ENCODE data around the gene ZNF813.
"Not testable (repeated sequence)": the region's sequence is repeated elsewhere in the genome, so short reads cannot be mapped to it uniquely, and the experiment has no call there.

The ZNF813 gene

GRCh38 chr19:53506728-53507127, 39.2 kb downstream of the ZNF813 start:
- Histone ChIP-seq H3K36me3 (ENCODE audit: control insufficient read depth, insufficient read depth, low read length) (no peaks in the 10 kb centered on the region), H3K27ac (ENCODE audit: insufficient read depth, low read depth, low read length, poor library complexity, severe bottlenecking) (no peak overlapping the region), H3K4me3 (ENCODE audit: insufficient read depth, low read depth, low read length) (no peak overlapping the region), H3K4me1 (ENCODE audit: control insufficient read depth, insufficient read depth, low read length) (no peaks in the 10 kb centered on the region), H3K9me3 (ENCODE audit: control insufficient read depth, low read length) (no peaks in the 10 kb centered on the region), H3K27me3 (ENCODE audit: control insufficient read depth, insufficient read depth, low read length, poor library complexity, severe bottlenecking) (no peaks in the 10 kb centered on the region)
- 75 to 78% methylated on average over 8 of the region's 8 CpGs for WGBS, 2 experiments

GRCh38 chr19:53507523-53508442, 40.2 kb downstream of the ZNF813 start:
- Histone ChIP-seq H3K36me3 (ENCODE audit: control insufficient read depth, insufficient read depth, low read length) (no peaks in the 10 kb centered on the region), H3K4me3 (ENCODE audit: insufficient read depth, low read depth, low read length) (no peak overlapping the region), H3K27me3 (ENCODE audit: control insufficient read depth, insufficient read depth, low read length, poor library complexity, severe bottlenecking) (no peaks in the 10 kb centered on the region), H3K27ac (ENCODE audit: insufficient read depth, low read depth, low read length, poor library complexity, severe bottlenecking) (no peak overlapping the region), H3K4me1 (ENCODE audit: control insufficient read depth, insufficient read depth, low read length) (no peaks in the 10 kb centered on the region), H3K9me3 (ENCODE audit: control insufficient read depth, low read length) (no peaks in the 10 kb centered on the region)
- 91 to 93% methylated on average over 17 of the region's 17 CpGs for WGBS, 2 experiments

DNA sequence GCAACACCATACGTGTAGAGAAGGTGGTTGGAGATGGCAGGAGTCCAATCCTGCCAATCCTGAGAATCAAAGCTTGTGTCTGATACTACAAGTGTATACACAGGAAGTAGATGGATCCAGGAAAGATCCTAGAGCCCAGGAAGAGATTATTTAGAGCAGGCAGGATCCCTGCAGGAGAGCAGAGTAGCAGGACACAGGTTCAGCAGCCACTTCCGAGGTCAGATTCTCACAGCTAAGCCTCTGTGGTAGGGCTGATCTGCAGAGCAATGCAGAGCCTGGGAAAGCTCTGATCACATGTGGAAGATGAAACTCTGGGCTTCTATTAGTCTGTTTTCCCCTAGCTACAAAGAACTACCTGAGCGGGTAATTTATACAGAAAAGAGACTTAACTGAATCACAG, 41.9 kb downstream of the ZNF813 start:
- H3K27me3 ChIP-seq (ENCODE audit: control insufficient read depth, insufficient read depth, low read length, poor library complexity, severe bottlenecking), result no peaks in the 10 kb centered on the region
- H3K9me3 ChIP-seq (ENCODE audit: control insufficient read depth, low read length), result no peaks in the 10 kb centered on the region
- H3K4me3 ChIP-seq (ENCODE audit: insufficient read depth, low read depth, low read length), result no peak overlapping the region
- no peaks in the 10 kb centered on the region for H3K36me3 ChIP-seq (ENCODE audit: control insufficient read depth, insufficient read depth, low read length)
- 82 to 85% methylated on average over 3 of the region's 3 CpGs for WGBS, 2 experiments
- H3K4me1 ChIP-seq (ENCODE audit: control insufficient read depth, insufficient read depth, low read length), result no peaks in the 10 kb centered on the region
- H3K27ac ChIP-seq (ENCODE audit: insufficient read depth, low read depth, low read length, poor library complexity, severe bottlenecking), result no peak overlapping the region

DNA sequence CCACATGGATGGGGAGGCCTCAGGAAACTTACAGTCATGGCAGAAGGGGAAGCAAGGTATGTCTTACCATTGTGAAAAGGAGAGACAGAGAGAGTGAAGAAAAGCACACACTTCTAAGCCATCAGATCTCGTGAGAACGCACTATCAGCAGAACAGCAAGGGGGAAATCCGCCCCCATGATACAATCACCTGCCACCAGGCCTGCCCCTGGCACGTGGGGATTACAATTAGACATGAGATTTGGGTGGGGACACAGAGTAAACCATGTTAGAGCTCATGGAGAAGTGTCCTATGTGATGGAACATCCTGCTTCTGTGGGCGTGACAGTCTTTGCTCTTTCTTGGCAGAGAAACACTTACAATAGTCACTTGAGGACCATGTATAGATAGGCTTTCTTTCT, 42.3 kb downstream of the ZNF813 start:
- 85 to 88% methylated on average over 5 of the region's 5 CpGs for WGBS, 2 experiments
- H3K4me1 ChIP-seq (ENCODE audit: control insufficient read depth, insufficient read depth, low read length), result no peaks in the 10 kb centered on the region
- H3K27ac ChIP-seq (ENCODE audit: insufficient read depth, low read depth, low read length, poor library complexity, severe bottlenecking), result no peak overlapping the region
- no peaks in the 10 kb centered on the region for H3K36me3 ChIP-seq (ENCODE audit: control insufficient read depth, insufficient read depth, low read length)
- no peaks in the 10 kb centered on the region for H3K9me3 ChIP-seq (ENCODE audit: control insufficient read depth, low read length)
- H3K4me3 ChIP-seq (ENCODE audit: insufficient read depth, low read depth, low read length), result no peak overlapping the region
- no peaks in the 10 kb centered on the region for H3K27me3 ChIP-seq (ENCODE audit: control insufficient read depth, insufficient read depth, low read length, poor library complexity, severe bottlenecking)

- H3K4me3 ChIP-seq (ENCODE audit: insufficient read depth, low read depth, low read length), result no peak overlapping the region
- H3K9me3 ChIP-seq (ENCODE audit: control insufficient read depth, low read length), result no peaks in the 10 kb centered on the region
- no peaks in the 10 kb centered on the region for H3K27me3 ChIP-seq (ENCODE audit: control insufficient read depth, insufficient read depth, low read length, poor library complexity, severe bottlenecking)
- H3K4me1 ChIP-seq (ENCODE audit: control insufficient read depth, insufficient read depth, low read length), result no peaks in the 10 kb centered on the region
- WGBS, 2 experiments, result 94 to 100% methylated on average over 2 of the region's 2 CpGs
- H3K27ac ChIP-seq (ENCODE audit: insufficient read depth, low read depth, low read length, poor library complexity, severe bottlenecking), result no peak overlapping the region
- H3K36me3 ChIP-seq (ENCODE audit: control insufficient read depth, insufficient read depth, low read length), result no peaks in the 10 kb centered on the region
Observed at GRCh38 chr19:53511357-53511756, 43.8 kb downstream of the ZNF813 start.

GRCh38 chr19:53511933-53512374, 44.4 kb downstream of the ZNF813 start:
- Histone ChIP-seq H3K36me3 (ENCODE audit: control insufficient read depth, insufficient read depth, low read length) (no peaks in the 10 kb centered on the region), H3K27me3 (ENCODE audit: control insufficient read depth, insufficient read depth, low read length, poor library complexity, severe bottlenecking) (no peaks in the 10 kb centered on the region), H3K27ac (ENCODE audit: insufficient read depth, low read depth, low read length, poor library complexity, severe bottlenecking) (no peak overlapping the region), H3K4me1 (ENCODE audit: control insufficient read depth, insufficient read depth, low read length) (no peaks in the 10 kb centered on the region), H3K4me3 (ENCODE audit: insufficient read depth, low read depth, low read length) (no peak overlapping the region), H3K9me3 (ENCODE audit: control insufficient read depth, low read length) (no peaks in the 10 kb centered on the region)
- WGBS, 2 experiments, result 50 to 51% methylated on average over 11 of the region's 11 CpGs

DNA sequence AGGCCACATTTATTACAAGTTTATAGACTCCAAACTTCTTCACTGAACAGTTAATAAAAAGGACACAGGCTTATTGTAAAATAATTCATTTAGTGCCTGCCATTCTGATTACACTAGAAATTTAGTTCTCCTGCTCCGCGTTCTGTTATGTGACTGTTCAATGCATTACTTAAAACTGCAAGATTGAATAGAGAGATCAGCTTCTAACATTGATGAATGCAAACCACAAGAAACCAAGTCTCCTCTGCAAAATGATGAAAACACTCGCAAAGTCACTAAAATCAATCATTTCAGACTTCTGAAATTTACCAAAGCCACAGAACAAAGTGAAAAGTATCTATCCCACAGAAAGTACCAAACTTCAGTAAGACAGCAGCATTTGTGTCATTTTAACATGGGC, 47.5 kb downstream of the ZNF813 start:
- WGBS, 2 experiments, result 100% methylated on average over 3 of the region's 3 CpGs
- H3K4me3 ChIP-seq (ENCODE audit: insufficient read depth, low read depth, low read length); H3K36me3 ChIP-seq (ENCODE audit: control insufficient read depth, insufficient read depth, low read length); H3K27me3 ChIP-seq (ENCODE audit: control insufficient read depth, insufficient read depth, low read length, poor library complexity, severe bottlenecking); H3K27ac ChIP-seq (ENCODE audit: insufficient read depth, low read depth, low read length, poor library complexity, severe bottlenecking); H3K9me3 ChIP-seq (ENCODE audit: control insufficient read depth, low read length); H3K4me1 ChIP-seq (ENCODE audit: control insufficient read depth, insufficient read depth, low read length): not testable (repeated sequence)

- no peaks in the 10 kb centered on the region for H3K9me3 ChIP-seq (ENCODE audit: control insufficient read depth, low read length)
- no peak overlapping the region for H3K4me3 ChIP-seq (ENCODE audit: insufficient read depth, low read depth, low read length)
- no peak overlapping the region for H3K27ac ChIP-seq (ENCODE audit: insufficient read depth, low read depth, low read length, poor library complexity, severe bottlenecking)
- WGBS, 2 experiments, result 66 to 76% methylated on average over 3 of the region's 5 CpGs
- H3K4me1 ChIP-seq (ENCODE audit: control insufficient read depth, insufficient read depth, low read length), result no peaks in the 10 kb centered on the region
- peaks cover 4% of the 10 kb centered on the region for H3K27me3 ChIP-seq (ENCODE audit: control insufficient read depth, insufficient read depth, low read length, poor library complexity, severe bottlenecking)
- H3K36me3 ChIP-seq (ENCODE audit: control insufficient read depth, insufficient read depth, low read length), result no peaks in the 10 kb centered on the region
Observed at GRCh38 chr19:53517114-53517741, 49.7 kb downstream of the ZNF813 start.

GRCh38 chr19:53518121-53518520, 50.6 kb downstream of the ZNF813 start:
- H3K27ac ChIP-seq (ENCODE audit: insufficient read depth, low read depth, low read length, poor library complexity, severe bottlenecking), result no peak overlapping the region
- H3K4me1 ChIP-seq (ENCODE audit: control insufficient read depth, insufficient read depth, low read length), result no peaks in the 10 kb centered on the region
- WGBS, 2 experiments, result 84 to 87% methylated on average over 4 of the region's 4 CpGs
- H3K9me3 ChIP-seq (ENCODE audit: control insufficient read depth, low read length), result no peaks in the 10 kb centered on the region
- no peak overlapping the region for H3K4me3 ChIP-seq (ENCODE audit: insufficient read depth, low read depth, low read length)
- no peaks in the 10 kb centered on the region for H3K36me3 ChIP-seq (ENCODE audit: control insufficient read depth, insufficient read depth, low read length)
- peaks cover 4% of the 10 kb centered on the region for H3K27me3 ChIP-seq (ENCODE audit: control insufficient read depth, insufficient read depth, low read length, poor library complexity, severe bottlenecking)

DNA sequence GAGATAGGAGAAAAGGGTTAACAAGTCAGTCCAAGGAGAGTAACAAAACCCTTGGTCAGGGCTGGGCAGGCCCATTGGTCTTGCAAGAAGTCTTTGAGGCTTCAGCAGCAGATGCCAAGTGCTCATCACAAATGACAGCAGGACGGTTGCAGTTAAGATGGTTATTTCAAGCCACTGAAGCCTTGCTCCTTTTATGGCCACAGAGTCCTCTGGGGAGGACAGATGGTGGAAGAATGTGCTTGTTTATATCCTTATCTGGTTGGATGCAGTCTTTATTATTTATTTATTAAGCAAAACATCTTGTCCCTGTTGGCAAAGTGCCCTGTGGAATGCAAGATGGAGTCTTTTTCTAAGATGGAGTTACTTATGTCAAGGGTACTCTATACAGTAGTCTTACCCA, 51.2 kb downstream of the ZNF813 start:
- Histone ChIP-seq H3K27me3 (ENCODE audit: control insufficient read depth, insufficient read depth, low read length, poor library complexity, severe bottlenecking) (peaks cover 4% of the 10 kb centered on the region), H3K4me3 (ENCODE audit: insufficient read depth, low read depth, low read length) (no peak overlapping the region), H3K4me1 (ENCODE audit: control insufficient read depth, insufficient read depth, low read length) (no peaks in the 10 kb centered on the region), H3K27ac (ENCODE audit: insufficient read depth, low read depth, low read length, poor library complexity, severe bottlenecking) (no peak overlapping the region), H3K9me3 (ENCODE audit: control insufficient read depth, low read length) (no peaks in the 10 kb centered on the region), H3K36me3 (ENCODE audit: control insufficient read depth, insufficient read depth, low read length) (no peaks in the 10 kb centered on the region)
- 44 to 47% methylated on average over 1 of the region's 1 CpG for WGBS, 2 experiments

All from ectodermal cell (in vitro differentiated cells).